Ramos (cell line): ENCODE results near the gene VPS25.

Source experiments
- in situ Hi-C: fragments of 300-500 bp; cut with MboI; formaldehyde crosslinking; loops from one replicate; pipeline ENCODE4 v1.14.3; 2022; ENCODE audit warnings: low sequenced_read_pairs; ENCODE audit not compliant: unreplicated experiment

Gene VPS25

GRCh38 chr17:42787266-42787665 lies 14.0 kb downstream of the VPS25 start:
- in situ Hi-C loops: no loop called here

GRCh38 chr17:42791948-42792347 lies 18.7 kb downstream of the VPS25 start:
- in situ Hi-C loops: no loop called here

- in situ Hi-C loops: no loop called here
These were observed 19.3 kb downstream of the VPS25 start for GRCh38 chr17:42792545-42792944.

- in situ Hi-C loops: no loop called here
These were observed 21.8 kb downstream of the VPS25 start for GRCh38 chr17:42795061-42795460.

- in situ Hi-C loops: no loop called here
These were observed 22.2 kb downstream of the VPS25 start for GRCh38 chr17:42795465-42795864.

- in situ Hi-C loops: no loop called here
These were observed 23.0 kb downstream of the VPS25 start for GRCh38 chr17:42796066-42796758.

GRCh38 chr17:42797067-42798007 lies 24.1 kb downstream of the VPS25 start:
- in situ Hi-C loops: no loop called here

GRCh38 chr17:42798011-42798382 lies 24.7 kb downstream of the VPS25 start:
- in situ Hi-C loops: no loop called here

GRCh38 chr17:42798383-42799380 lies 25.4 kb downstream of the VPS25 start, which contains the start of the genes CNTD1 and COA3:
CNTD1 (plus strand) TSS chr17:42798861; CDS start chr17:42799068, 207 bp downstream.
COA3 (minus strand) TSS chr17:42798704; CDS start chr17:42798681, 23 bp downstream.
- in situ Hi-C loops: no loop called here

- in situ Hi-C loops: no loop called here
These were observed 30.0 kb downstream of the VPS25 start for GRCh38 chr17:42803074-42803883.

- in situ Hi-C loops: no loop called here
These were observed 31.7 kb downstream of the VPS25 start for GRCh38 chr17:42804918-42805367.

- in situ Hi-C loops: no loop called here
These were observed 33.0 kb downstream of the VPS25 start for GRCh38 chr17:42806249-42806648.

- in situ Hi-C loops: no loop called here
These were observed 36.0 kb downstream of the VPS25 start for GRCh38 chr17:42809250-42809649.

GRCh38 chr17:42814633-42815399 lies 41.6 kb downstream of the VPS25 start:
- in situ Hi-C loops: no loop called here

- in situ Hi-C loops: no loop called here
These were observed 44.6 kb downstream of the VPS25 start for GRCh38 chr17:42817866-42818265.

GRCh38 chr17:42818379-42818778 lies 45.1 kb downstream of the VPS25 start:
- in situ Hi-C loops: no loop called here

GRCh38 chr17:42819939-42820535 lies 46.8 kb downstream of the VPS25 start:
- in situ Hi-C loops: no loop called here

GRCh38 chr17:42821176-42821575 lies 47.9 kb downstream of the VPS25 start:
- in situ Hi-C loops: no loop called here
